Measurements from ENCODE around the gene ERN1.

Gene ERN1

GRCh38 chr17:64117981-64118979 is 11.7 kb downstream of the ERN1 start:
- TF ChIP-seq, protein P1, sequence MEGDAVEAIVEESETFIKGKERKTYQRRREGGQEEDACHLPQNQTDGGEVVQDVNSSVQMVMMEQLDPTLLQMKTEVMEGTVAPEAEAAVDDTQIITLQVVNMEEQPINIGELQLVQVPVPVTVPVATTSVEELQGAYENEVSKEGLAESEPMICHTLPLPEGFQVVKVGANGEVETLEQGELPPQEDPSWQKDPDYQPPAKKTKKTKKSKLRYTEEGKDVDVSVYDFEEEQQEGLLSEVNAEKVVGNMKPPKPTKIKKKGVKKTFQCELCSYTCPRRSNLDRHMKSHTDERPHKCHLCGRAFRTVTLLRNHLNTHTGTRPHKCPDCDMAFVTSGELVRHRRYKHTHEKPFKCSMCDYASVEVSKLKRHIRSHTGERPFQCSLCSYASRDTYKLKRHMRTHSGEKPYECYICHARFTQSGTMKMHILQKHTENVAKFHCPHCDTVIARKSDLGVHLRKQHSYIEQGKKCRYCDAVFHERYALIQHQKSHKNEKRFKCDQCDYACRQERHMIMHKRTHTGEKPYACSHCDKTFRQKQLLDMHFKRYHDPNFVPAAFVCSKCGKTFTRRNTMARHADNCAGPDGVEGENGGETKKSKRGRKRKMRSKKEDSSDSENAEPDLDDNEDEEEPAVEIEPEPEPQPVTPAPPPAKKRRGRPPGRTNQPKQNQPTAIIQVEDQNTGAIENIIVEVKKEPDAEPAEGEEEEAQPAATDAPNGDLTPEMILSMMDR (IDR thresholded peaks at IDR 0.05), result no peak
- peaks cover 7% of the 10 kb centered on the region for H3K27me3 Mint-ChIP-seq (ENCODE audit: low read depth, poor library complexity)
- peaks cover 7% of the 10 kb centered on the region for H3K4me1 Mint-ChIP-seq
- no peak overlapping the region for H3K4me3 Mint-ChIP-seq
- H3K36me3 Mint-ChIP-seq (ENCODE audit: low read depth), result peaks cover 4% of the 10 kb centered on the region
- no peaks in the 10 kb centered on the region for H3K9me3 Mint-ChIP-seq
- no peak for DNase-seq
- H3K27ac Mint-ChIP-seq, result no peak overlapping the region

DNA sequence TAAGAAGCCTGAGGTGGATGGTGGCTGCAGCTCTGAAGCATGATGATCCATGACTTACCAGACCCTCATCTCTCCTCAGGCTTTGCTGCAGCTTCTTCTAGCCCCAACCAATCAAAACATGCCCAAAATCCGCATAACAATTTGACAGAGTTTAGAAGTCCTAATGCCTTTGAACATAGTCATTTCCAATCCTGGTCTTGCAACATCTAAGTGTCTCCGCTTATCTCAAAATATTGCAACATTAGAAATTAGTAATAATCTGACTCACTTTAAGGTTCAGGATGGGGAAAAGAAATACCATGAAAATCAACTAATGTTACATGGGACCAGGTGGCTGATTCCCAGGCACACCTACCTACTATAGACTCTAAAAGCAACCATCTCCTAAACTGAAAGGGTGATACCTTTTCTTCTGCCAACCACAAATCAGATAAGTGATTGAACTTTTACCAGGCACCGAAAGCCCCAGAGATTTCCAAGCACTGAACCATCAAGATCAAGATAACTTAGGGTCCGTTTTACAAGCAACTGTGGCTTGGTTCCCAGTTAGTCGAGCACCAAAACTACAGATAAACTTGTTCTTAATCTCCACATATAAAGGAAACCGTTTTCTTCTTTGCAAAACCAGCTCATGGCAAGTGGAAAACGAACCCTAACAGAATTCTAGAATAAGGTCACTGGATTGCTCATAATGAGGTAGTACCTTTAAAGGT is 14.0 kb downstream of the ERN1 start:
- Mint-ChIP-seq H3K27me3 (ENCODE audit: low read depth, poor library complexity) (peaks cover 7% of the 10 kb centered on the region), H3K9me3 (no peaks in the 10 kb centered on the region), H3K27ac (no peak overlapping the region), H3K4me1 (peaks cover 11% of the 10 kb centered on the region), H3K4me3 (no peak overlapping the region), H3K36me3 (ENCODE audit: low read depth) (peaks cover 4% of the 10 kb centered on the region)
- TF ChIP-seq, protein P1 (IDR thresholded peaks at IDR 0.05), result no peak
- no peak for DNase-seq

DNA sequence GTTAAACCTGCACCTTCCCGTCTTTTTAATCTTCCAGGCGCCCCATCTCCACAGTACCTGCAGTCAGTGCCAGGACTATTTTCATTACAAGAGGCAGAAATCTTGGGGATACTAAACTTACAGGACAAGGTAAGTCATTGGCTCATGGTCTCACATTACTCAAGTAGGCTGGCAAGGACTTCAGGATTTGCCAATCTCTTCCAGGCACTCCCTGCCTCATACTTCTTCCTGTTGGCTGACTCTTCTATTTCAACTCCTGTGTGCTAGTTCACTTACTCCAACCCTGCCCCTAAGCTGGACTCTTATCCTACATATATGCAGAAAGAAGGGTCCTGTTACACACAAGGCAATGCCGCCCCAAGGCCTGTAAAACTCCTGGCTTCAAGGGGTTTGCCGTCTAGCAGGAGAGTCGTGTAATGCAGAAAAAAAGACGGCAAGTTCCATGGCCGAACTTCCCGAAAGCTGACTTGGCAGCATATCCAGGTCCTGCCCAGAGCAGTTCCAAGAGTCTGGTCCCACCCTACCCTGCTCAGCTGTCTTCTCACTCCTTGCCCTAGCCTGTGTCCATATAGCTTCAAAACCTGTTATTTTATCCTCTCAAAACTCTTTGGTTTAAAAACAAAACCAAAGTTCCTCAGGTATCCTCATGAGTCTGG is 14.8 kb downstream of the ERN1 start:
- Mint-ChIP-seq H3K27me3 (ENCODE audit: low read depth, poor library complexity) (peaks cover 7% of the 10 kb centered on the region), H3K9me3 (no peaks in the 10 kb centered on the region), H3K27ac (no peak overlapping the region), H3K4me1 (peaks cover 16% of the 10 kb centered on the region), H3K36me3 (ENCODE audit: low read depth) (peaks cover 4% of the 10 kb centered on the region), H3K4me3 (no peak overlapping the region)
- TF ChIP-seq, protein P1 (IDR thresholded peaks at IDR 0.05), result no peak
- no peak for DNase-seq

GRCh38 chr17:64113006-64113405 is 16.9 kb downstream of the ERN1 start:
- peaks cover 10% of the 10 kb centered on the region for H3K4me1 Mint-ChIP-seq
- TF ChIP-seq, protein P1 (IDR thresholded peaks at IDR 0.05), result no peak
- no peaks in the 10 kb centered on the region for H3K9me3 Mint-ChIP-seq
- no peak overlapping the region for H3K4me3 Mint-ChIP-seq
- peaks cover 7% of the 10 kb centered on the region for H3K27me3 Mint-ChIP-seq (ENCODE audit: low read depth, poor library complexity)
- no peak for DNase-seq
- peaks cover 4% of the 10 kb centered on the region for H3K36me3 Mint-ChIP-seq (ENCODE audit: low read depth)
- no peak overlapping the region for H3K27ac Mint-ChIP-seq

- Mint-ChIP-seq H3K4me1 (peaks cover 14% of the 10 kb centered on the region), H3K4me3 (no peak overlapping the region), H3K9me3 (no peaks in the 10 kb centered on the region), H3K27me3 (ENCODE audit: low read depth, poor library complexity) (peaks cover 4% of the 10 kb centered on the region), H3K27ac (no peak overlapping the region), H3K36me3 (ENCODE audit: low read depth) (no peaks in the 10 kb centered on the region)
- TF ChIP-seq, protein P1 (IDR thresholded peaks at IDR 0.05), result no peak
- no peak for DNase-seq
Observed at GRCh38 chr17:64111831-64112230, 18.1 kb downstream of the ERN1 start.
